Cardiac fibroblast (primary cell): ENCODE measurements around the gene MBD3L5.
"Not testable (repeated sequence)": the region's sequence is repeated elsewhere in the genome, so short reads cannot be mapped to it uniquely, and the experiment has no call there.

ENCODE experiments used
- DNase-seq, 2 donors: peaks; one replicate each; pipeline versions ENCODE4 v3.0.0 to v3.0.0-alpha.2; 2010; ENCODE audit warnings: low read depth in 2 of 2
- H3K4me3 ChIP-seq, 2 donors: replicated peaks in 1 of 2; 1 replicate in 1 of 2; 2 replicates in 1 of 2; pipeline ENCODE4 v1.5.1; 2011; ENCODE audit warnings: low read depth in 2 of 2, low read length in 2 of 2, mild to moderate bottlenecking in 2 of 2, moderate library complexity in 1 of 2
- TF ChIP-seq, protein P1 (sequence below): IDR thresholded peaks from one replicate; pipeline ENCODE4 v1.5.1; 2011; ENCODE audit warnings: low read depth, mild to moderate bottlenecking, low read length, inconsistent platforms

Gene MBD3L5

DNA sequence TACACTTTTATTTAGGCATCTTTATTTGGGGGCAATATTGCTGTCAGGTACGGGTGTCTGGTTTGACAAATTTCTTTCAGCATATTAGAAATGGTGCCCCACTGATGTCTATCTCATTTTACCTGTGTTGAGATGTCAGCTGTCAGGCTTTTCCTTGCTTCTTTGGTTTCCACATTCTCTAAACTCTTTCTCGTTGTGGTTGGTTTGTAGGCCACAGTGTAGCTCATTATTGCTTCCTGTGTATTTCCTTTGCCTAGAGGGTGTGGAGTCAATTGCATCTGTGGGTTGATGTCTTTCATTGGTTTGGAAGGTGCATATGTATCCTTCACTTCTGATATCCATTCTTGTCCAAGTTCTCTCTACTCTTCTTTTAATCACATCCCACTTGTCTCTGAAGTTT, 29.6 kb downstream of the MBD3L5 start:
- H3K4me3 ChIP-seq, DNase-seq: not testable (repeated sequence)

DNA sequence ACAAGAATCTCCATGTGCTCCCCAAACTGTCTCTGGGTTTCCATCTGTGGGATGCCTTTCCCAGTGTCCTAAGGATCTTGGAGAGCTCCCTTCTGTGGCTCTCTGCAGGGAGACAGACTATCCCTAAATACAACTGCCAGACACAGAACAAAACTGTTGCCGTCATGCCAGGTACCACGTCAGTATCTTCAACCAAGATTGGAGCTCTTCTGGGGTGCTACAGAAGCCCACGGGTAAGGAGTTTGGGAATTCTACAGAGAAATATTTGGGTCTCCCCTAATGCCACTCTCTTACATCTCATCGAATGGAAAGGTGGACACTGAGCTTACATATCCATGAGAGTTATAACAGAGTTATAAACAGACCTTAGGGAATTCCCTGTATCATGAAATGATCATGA, 33.0 kb downstream of the MBD3L5 start:
- no peak overlapping the region for H3K4me3 ChIP-seq
- TF ChIP-seq, protein P1, sequence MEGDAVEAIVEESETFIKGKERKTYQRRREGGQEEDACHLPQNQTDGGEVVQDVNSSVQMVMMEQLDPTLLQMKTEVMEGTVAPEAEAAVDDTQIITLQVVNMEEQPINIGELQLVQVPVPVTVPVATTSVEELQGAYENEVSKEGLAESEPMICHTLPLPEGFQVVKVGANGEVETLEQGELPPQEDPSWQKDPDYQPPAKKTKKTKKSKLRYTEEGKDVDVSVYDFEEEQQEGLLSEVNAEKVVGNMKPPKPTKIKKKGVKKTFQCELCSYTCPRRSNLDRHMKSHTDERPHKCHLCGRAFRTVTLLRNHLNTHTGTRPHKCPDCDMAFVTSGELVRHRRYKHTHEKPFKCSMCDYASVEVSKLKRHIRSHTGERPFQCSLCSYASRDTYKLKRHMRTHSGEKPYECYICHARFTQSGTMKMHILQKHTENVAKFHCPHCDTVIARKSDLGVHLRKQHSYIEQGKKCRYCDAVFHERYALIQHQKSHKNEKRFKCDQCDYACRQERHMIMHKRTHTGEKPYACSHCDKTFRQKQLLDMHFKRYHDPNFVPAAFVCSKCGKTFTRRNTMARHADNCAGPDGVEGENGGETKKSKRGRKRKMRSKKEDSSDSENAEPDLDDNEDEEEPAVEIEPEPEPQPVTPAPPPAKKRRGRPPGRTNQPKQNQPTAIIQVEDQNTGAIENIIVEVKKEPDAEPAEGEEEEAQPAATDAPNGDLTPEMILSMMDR: no peak
- no peak for DNase-seq

DNA sequence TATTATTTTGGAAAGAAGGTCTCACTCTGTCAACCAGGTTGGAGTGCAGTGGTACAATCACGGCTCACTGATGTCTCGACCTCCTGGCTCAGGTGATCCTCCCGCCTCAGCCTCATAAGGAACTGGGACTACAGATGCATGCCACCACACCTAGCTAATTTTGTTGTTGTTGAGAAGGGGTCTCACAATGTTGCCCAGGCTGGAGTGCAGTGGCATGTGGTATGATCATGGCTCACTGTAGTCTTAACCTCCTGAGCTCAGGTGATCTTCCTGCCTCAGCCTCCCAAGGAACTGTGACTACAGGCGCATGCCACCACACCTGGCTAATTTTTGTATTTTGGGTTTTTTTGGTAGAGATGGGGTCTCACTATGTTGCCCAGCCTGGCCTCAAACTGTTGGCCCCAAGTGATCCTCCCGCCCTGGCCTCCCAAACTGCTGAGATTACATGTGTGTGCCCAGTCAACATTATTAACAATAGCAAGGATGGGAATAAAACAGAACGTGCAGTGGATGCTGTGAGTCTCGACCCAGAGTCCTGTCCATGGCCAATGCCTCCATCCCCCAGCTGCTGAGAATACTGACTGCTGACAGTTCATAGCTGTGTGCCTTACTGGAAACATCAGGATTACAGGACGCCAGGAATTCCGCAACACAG, 33.5 kb downstream of the MBD3L5 start:
- TF ChIP-seq, protein P1: no peak
- no peak overlapping the region for H3K4me3 ChIP-seq
- no peak for DNase-seq

DNA sequence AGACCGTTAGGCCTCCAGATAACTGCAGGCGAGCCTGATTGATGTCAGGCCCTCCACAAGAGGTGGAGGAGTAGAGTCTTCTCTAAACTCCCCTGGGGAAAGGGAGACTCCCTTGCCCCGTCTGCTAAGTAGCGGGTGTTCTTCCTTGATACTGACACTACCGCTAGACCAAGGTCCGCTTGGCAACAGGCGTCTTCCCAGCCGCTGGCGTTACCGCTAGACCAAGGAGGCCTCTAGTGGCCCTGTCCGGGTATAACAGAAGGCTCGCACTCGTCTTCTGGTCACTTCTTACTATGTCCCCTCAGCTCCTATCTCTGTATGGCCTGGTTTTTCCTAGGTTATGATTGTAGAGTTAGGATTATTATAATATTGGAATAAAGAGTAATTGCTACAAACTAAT, 36.7 kb downstream of the MBD3L5 start:
- not testable (repeated sequence) for H3K4me3 ChIP-seq
- TF ChIP-seq, protein P1: peak; percentile 45
- peak; percentile 41 to 56 for DNase-seq

DNA sequence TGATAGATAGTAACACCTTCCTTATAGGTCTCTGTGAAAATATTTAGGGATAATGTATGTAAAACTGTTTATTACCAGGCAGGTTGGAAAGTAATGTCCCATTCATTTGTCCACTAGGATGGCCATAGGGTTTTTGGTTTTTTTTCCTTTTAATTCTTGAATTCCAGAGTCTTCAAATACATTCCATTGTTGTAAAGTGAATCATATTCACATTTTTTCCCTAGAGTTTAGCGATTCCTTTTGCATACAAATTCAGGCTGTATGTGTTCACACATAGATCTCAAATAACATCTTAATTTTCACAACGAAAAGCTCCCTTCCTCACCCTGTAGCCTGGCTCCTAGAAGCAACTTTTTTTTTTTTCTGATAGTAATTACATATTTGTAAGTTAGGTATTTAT, 37.3 kb downstream of the MBD3L5 start:
- TF ChIP-seq, protein P1: no peak
- DNase-seq: peak in 1 of 2 donors; percentile 45
- H3K4me3 ChIP-seq: no peak overlapping the region

DNA sequence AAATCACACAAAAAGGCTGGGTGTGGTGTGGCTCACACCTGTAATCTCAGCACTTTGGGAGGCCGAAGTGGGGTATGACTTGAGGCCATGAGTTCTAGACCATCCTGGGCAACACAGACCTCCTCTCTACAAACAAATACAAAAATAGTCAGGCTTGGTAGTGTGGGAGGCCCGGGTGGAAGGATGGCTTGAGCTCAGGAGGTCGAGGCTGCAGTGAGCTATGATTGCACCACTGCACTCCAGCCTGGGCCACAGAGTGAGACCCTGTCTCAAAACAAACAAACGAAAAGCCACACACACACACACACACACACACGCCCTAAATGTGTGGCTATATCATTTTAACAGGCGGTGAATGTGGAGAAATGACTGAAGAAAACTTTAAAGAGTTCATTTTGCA, 38.2 kb downstream of the MBD3L5 start:
- no peak for DNase-seq
- TF ChIP-seq, protein P1: no peak
- H3K4me3 ChIP-seq: no peak overlapping the region

DNA sequence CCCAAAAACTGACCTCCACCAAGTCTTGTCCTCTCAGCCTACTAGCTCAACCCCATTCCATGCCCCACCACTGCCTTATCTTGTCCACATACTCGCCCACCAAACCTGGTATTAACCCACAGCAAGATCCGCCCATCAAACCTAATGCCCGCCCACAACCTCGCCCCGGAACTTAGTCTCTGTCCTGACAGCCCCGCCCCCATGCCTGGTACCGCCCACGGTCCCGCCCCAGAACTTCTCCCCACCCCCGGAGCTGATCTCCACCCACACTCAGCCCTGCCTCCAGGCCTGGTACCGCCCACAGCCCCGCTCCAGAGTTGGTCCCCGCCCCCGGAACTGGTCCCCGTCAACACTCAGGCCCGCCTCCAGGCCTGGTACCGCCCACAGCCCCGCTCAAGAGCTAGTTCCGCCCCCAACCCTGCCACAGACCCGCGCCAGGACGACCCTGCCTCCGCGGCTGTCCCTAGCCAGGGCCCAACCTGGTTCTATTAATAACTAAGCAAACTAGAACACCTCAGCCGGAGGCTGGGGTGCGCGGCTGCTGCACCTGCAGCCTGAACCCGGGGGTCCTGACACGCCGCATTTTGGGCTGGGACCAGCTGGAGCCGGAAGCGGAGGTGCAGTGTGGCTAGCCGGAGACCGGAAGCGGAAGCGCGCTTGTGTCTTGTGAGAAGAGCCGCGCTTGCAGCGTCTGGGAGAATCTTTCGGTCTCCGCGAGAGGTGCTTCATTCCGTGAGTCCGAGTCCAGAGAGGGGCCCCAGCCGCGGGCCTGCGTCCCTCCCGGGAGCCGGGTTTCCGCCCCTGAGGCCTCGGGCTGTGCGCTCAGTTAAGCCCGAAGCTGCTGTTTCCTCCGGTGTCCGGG, 38.9 kb downstream of the MBD3L5 start, which contains the start of gene ZNF557:
Gene ZNF557 (plus strand): TSS at position 662 of the 862 bp plus-strand sequence. CDS start 5,372 bp downstream, outside the sequence.
- DNase-seq: peak; percentile 98
- TF ChIP-seq, protein P1: no peak
- peak within 1 kb of the TSS; percentile 96 to 98 for H3K4me3 ChIP-seq
